HG03342 (cell line): ENCODE data around the gene NCAPD3.

Experiments
- ATAC-seq: cut with Tn5 transposase; IDR thresholded peaks from one replicate; pipeline ENCODE4 v1.9.1; 2021; ENCODE audit warnings: mild to moderate bottlenecking, moderate library complexity; ENCODE audit not compliant: unreplicated experiment

The NCAPD3 gene

GRCh38 chr11:134252346-134253187 lies 28.8 kb upstream of the NCAPD3 start:
- peak; percentile 26 for ATAC-seq

- ATAC-seq: no peak
These were observed 26.9 kb upstream of the NCAPD3 start for GRCh38 chr11:134250675-134251074.

DNA sequence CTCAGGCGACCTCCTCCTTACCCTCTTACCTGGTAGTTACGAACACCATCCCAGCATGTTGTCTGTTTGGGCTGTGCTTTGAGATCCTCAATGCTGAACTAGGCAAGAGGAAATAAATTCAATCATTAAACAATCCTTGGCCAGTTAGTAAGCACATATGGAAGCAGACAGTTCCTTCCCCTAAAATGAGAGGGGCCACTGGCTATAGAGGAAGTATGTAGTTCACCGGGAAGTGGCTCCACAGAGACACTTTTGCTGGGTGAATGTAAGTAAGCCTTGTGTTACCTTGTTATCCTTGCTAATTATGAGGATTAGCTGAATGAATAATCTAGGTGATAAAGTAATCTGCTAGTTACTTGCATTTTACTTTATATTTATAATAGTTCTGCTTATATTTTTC lies 26.5 kb upstream of the NCAPD3 start:
- no peak for ATAC-seq

GRCh38 chr11:134248910-134249480 lies 25.2 kb upstream of the NCAPD3 start:
- ATAC-seq: no peak

DNA sequence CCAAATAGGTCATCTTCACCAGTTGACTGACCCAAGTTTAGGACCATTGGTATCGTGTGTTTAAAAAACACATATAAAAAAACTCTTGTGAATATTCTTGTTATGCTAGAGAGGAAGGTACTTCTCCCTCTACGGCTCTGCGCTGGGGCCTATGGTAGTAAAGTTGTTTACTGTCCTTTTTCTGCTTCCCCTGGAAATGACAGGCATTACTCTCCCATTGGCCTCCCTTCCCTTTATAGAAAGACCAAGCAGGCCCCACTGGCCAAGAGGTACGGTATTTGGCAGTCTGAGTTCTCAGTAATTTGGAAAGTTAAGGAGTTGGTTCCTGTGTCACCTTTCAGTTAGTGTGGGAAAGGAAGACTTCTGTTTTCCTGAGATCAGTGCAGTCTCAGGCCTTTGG lies 22.9 kb upstream of the NCAPD3 start:
- ATAC-seq: no peak

DNA sequence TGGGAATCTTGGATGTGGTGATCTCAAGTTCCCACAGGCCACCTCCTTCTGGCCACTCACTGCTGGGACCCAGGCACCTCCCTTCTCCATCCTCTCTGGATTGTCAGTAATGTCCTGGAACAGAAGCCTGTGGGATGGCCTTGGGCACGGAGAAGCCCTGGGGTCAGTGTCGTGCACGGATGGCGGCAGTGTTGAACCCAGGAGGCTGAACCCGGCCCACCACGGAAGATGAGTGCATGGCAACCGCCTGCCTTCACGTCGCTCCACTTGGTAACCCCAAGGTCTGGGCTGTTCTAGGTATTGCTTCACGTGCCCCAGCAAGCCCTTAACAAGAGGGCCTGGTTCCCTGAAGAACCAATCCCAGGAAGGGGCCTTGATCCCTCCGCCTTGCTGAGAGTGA lies 22.3 kb upstream of the NCAPD3 start:
- no peak for ATAC-seq

GRCh38 chr11:134245434-134245833 lies 21.7 kb upstream of the NCAPD3 start:
- ATAC-seq: no peak

GRCh38 chr11:134244593-134244992 lies 20.8 kb upstream of the NCAPD3 start:
- peak; percentile 90 for ATAC-seq

GRCh38 chr11:134243913-134244312 lies 20.1 kb upstream of the NCAPD3 start:
- no peak for ATAC-seq

DNA sequence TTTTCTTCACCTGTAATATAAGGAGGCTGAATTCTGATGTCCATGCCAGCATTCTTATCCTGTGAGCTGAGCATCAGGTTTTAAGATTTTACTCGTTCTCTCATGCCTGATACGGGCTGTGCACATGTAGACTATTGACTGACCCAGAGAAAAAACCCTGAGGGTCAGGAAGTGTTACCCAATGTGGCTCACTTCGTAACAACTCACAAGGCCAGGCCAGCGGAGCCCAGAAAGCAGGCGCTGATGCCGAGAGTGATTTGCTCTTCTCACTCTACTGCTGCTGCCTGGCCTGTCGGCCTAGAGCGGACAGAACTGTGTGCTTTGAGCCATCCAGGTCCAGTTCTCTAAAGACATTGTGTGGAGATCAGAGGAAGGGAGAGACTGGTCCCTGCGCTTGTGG lies 18.6 kb upstream of the NCAPD3 start:
- no peak for ATAC-seq

- ATAC-seq: no peak
These were observed 16.8 kb upstream of the NCAPD3 start for GRCh38 chr11:134240592-134240991.

- no peak for ATAC-seq
These were observed 15.2 kb upstream of the NCAPD3 start for GRCh38 chr11:134238956-134239355.

- no peak for ATAC-seq
These were observed 13.8 kb upstream of the NCAPD3 start for GRCh38 chr11:134237557-134237922.

DNA sequence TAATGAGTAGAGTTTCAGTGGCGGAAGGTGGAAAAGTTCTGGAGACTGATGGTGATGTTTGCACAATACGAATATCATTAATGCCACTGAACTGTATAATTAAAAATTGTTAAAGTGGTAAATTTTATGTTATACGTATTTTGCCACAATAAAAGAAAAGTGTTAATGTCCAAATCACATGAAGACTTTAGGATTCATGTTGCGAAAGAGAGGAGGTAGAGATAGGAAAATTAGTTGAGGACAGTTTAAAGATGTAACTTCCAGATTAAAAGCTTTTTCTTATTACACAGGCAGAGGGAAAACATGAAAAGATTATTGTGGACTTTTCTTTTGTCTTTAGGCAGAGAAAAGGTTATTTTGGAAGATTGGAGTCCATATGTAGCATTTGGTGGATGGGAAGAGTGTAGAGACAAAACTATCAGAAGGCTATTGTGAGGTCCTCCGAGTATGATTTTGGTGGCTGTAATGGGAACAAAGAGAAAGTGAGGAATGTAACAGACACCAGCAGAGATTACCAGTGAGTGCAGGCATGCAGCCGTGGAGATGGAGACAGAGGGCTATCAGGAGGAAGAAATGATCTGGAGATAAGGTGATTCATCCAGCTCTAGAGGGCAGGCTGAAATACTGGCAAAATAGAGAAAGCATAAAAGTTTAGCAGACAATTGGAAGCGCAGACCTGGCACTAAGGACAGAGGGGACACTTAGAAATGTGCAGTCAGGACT lies 13.2 kb upstream of the NCAPD3 start:
- ATAC-seq: no peak

GRCh38 chr11:134235399-134235798 lies 11.6 kb upstream of the NCAPD3 start:
- ATAC-seq: no peak

DNA sequence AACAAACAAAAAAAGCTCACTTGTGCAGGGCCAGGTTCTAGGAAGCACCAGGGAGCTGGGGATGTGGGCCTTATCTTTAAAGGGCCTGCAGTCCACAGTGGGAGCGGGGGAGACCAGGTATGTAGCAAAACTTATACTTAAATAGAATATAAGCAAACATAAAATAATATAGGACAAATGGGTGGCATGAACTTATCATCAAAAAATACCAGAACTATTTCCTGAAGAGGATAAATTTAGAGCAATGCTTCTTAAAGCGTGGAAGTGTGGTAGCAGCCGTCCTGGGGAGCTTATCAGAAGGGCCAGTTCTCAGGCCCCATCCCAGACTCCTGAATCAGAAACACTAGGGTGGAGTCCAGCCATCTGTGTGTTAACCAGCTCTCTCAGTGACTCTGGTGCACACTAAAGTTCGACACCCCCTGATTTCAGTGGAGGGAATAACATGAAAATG lies 10.0 kb upstream of the NCAPD3 start:
- no peak for ATAC-seq

GRCh38 chr11:134231958-134232659 lies 8.3 kb upstream of the NCAPD3 start:
- no peak for ATAC-seq

- no peak for ATAC-seq
These were observed 6.6 kb upstream of the NCAPD3 start for GRCh38 chr11:134230339-134230738.

DNA sequence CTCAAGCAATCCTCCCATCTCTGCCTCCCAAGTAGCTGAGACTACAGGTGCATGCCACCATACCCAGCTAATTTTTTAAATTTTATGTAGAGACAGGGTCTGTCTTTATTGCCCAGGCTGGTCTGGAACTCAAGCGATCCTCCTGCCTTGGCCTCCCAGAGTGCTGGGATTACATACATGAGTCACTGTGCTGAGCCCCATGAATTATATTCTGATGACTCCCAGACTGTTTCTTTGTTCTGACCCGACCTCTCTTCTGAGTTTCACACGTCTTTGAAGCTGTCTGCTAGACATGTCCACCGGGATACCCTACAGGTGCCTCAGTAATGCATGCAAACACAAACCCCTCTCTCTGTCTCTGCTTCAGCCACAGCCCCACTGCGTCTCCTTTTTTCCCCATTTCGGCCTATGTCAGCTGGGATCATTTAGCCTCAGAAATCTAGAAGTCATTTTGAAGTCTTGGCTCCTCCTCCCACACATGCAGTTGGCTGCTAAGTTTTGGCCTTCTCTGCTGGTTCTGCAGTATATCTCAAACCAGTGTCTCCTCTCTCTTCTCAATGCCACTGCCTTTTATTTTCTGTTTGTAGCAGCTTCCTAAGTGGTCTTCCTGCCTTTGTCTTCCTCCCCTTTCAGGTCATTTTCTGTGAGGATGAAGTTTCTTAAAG lies 5.5 kb upstream of the NCAPD3 start:
- ATAC-seq: no peak

GRCh38 chr11:134228625-134229024 lies 4.9 kb upstream of the NCAPD3 start:
- peak; percentile 55 for ATAC-seq

DNA sequence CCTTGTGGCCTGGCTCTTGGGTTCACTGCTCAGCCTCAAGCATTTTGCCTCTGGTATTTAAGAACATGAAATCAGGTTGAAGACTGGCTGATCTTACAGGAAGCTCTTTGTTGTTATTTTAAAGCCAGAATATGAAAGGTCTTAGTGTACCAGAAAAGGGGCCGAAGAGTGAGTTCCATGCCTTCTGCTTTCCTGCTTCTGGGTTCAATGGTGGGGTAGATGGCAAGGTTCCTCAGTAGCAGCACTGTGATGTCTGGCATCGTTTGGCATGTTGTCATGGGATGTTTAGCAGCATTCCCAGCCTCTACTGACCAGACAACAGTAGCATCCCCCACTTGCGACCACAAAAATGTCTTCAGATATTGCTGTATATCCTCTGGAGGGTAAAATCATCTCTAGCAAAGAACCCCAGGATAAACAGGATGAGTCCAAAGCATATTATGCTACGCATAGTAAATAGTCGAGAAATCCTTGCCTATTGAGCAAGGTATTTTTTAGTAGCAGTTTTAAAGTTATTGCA lies 3.1 kb upstream of the NCAPD3 start:
- ATAC-seq: no peak
